D341Med (cell line): ENCODE data around the gene CALU.

Experiments
- DNase-seq: peaks from one replicate; pipeline ENCODE4 v3.0.0; 2012; ENCODE audit warnings: low spot score

CALU gene

DNA sequence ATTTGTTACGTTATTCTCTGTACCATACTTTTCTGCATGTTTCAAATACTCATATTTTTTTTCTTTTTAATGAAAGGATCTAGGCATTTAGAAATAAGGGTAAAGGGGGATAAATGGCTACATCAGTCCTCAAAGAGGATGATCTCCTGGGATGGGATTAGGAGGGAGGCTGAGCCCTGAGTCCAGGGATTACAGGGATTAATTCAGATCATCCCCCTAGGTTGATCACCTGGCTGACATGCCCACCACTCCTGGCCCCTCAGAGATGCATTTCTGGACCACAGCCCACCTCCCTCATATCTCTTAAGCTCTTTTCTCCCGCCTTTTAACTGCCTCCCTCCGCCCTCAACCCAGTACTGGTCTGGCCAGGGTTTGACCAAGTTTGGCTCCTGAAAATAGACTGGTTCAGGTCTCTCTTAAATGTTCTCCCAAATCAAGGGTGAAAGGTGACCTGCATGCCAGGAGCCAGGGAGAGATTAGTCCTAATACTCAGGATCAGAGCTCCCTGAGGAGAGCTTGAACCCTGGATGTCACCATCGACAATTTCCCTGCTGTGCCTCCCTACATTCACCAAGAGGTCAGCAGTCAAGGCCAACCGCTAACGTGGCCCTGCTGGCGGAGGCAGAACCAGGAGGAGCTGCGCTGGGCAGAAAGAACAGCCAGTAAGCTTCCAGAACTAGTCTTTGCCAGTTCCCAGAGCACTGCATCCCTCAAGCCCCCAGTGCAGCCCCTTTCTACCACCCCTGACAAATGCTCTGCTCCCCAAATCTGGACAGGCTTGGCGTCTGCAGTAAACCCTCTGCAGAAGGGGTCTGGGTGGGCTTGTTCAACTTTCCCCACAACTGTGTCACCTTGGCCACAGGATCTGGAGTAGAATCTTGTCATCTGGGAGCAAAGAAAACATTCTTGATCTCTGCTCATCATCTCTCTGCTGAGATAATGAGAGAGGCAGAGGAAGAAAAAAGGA, 49.6 kb downstream of the CALU start:
- DNase-seq, result peak; percentile 67

DNA sequence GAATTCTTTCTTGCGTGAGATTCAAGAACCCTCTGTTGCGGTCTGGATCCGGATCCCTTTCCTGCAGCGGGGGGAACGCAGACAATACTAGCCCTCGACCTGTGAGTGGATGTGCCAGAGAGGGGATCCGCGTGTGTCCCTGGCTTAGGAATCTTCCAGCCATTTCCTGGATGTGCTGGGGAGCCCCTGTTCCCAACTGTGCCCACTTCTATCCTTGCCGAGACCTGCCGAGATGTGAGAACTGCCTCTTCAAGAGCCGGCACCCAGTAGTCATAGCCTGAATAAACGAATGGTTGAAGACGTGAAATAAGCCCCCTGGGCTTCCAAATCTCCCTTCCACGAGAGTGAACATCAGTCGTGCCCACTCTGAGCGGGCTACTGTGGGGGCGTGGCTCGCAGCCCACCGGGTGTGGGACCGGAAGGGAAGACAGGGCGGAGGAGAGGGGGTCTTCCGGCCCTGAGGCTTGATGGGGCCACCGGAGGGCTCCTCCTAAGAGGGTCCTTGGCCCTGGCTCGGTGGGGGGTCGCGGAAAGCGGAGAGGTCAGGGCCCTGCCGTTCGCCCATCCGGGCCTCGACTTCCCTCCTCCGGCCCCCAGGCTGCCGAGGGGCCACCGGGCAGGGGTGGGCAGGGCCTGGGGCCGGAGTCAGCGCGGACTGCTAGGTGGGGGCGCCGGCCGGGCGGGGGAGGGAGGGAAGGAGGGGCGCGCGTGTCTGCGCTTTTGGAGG, 51.3 kb downstream of the CALU start:
- DNase-seq, result peak; percentile 30

DNA sequence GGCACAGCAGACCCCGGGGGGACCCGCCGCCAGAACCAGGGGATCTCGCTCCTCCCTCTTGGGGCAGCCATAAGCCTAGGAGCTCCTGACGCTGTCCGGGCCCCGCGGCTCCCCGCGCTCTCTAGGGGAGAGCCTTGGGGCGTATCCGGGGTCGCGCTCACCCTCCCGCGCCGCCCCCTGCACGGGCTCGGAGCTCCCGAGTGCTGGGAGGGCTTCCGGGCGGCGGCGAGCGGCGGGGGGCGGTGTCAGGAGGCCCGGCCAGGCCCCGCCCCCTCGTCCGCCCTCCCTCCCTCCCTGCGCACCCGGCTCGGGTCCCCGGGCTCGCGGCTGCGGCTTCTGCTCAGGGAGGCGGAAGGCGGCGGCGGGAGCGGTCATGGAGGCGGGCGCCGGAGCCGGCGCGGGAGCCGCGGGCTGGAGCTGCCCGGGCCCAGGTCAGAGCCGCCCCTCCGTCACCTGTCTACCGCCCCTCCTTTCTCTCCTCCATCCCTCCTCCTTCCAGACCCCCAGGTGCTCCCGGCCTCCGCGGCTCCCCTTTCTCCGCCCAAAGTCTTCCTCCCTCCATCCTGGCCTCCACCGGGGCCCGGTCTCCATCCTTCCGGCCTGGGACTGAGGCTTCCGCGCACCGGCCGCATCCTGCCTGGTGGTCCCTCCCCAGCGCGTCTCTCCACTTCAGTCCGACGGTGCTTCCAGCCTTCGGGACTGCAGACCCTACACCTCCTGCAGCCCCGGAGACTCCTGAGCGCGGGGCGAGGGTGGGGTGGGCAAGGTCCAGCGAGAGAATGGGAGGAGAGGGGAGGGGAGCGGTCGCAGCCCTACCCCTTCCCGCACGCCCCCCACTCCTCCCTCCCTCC, 52.2 kb downstream of the CALU start, which contains the start of gene CCDC136:
TSS of gene CCDC136 (plus strand) at position 848 of the 851 bp plus-strand sequence. CDS start 444 bp downstream, outside the sequence.
- DNase-seq, result peak; percentile 87

DNA sequence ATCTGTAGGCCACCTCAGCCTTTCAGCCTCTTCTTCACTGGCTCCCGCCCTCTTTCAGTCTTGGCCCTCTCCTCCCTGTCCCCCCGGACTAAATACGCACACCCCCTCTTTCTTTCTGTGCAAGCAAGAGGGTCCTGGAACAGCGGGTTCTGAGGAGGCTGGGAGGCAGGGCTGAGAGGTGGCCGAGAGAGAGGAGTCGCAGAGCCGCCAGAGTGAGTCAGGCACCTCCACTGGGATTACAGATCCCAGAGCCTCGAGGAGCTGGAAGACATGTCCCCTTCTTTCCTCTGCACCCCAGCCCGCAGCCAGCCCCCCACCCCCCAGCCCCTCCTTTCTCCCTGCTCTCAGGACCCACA, 52.8 kb downstream of the CALU start:
- no peak for DNase-seq

DNA sequence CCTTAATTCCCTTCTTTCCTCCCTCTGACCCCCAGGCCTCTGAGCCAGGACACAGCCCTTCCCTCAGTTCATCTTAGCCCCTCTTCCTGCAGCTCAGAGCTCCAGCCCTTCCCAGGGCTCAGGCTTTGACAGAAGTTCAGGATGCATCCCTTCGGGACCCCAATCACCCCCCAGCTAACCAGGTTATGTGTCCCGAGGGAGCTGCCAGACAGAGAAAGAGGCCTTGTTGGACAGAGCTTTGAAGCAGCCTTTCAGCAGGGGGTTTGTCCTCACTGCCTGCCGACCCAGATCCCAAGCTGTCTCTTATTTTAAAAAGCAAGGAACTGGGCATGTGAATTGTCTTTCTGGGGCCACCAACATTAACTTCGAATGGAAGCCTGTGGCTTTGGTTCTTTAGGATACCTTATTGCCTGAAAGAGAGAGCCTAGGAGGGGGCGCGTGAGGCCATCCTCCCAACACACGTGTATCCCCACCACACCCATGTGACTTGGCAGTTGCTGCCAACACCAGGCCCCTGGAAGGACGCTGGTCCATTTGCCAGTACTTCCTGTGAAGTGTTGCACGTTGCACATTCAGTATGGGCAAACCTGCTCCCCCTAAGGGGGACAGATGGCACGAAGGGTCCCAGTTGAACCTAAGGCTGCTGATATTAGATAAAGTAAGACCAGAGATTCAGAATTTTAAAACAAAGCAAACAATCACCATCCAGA, 53.5 kb downstream of the CALU start:
- DNase-seq, result no peak

DNA sequence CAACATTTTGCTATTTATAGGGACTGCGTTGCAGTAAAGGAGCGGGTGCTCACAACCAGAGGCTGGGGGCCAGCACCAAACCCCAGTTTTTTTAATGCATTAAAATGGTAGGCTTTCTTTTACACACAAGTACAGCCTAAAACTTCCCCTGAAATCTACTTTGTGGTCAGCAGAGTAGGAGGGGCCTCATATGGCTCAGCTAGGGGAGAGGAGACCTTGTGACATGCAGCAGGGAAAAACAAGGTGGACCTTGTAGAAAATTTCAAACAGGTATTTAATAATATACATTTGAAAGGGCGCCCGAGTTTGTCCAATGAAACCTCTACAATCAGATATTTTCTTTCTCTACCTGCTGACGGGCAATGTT, 54.0 kb downstream of the CALU start:
- no peak for DNase-seq

DNA sequence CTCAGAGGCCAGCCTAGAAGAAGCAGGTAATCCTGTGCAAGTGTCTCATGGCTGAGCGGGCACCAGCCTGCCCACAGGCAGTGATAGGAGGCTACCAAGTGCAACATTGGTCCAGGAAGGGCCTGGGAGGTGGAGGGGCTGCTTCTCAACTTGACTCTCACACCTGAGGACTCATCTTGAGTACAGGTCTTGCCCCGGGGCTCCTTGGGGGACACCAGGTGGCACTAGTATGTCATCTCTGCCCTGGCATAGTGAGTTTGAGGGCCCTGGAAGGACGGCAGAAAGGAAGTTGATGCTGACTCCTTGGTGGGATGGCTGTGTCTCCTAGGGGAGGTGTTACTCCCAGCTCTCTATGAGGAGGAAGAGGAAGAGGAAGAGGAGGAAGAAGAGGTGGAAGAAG, 54.9 kb downstream of the CALU start:
- DNase-seq, result no peak

DNA sequence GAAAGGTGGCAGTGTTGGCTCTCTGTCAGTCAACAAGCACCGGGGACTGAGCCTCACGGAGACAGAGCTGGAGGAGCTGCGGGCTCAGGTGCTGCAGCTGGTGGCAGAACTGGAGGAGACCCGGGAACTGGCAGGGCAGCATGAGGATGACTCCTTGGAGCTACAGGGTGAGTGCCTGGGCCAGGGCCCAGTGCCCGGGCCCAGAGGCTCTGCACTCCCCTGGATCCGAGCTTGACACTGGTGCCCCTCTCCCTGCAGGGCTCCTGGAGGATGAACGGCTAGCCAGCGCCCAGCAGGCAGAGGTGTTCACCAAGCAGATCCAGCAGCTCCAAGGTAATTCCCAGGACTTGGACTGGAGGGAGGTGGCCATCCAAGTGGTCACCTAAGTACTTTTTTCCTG, 55.3 kb downstream of the CALU start:
- DNase-seq, result no peak

DNA sequence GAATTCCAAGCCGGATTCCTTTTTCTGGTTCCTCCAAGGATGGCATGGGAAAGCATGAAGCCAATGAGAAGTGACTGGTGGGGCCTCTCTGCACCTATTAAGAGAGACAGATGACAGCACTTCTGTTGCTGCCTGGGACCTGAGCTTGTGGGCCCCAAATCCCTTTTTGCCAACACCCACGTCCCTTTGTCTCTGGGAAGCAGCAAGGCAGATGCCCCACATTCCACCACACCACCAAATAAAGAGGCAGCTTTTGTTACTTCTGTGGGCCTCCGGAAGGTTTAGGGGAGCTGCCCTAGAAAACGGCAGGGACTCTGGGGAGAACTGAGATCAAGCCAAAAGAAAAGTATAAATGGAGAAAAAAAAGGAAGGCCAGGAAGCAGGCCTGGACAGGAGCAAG, 56.0 kb downstream of the CALU start:
- DNase-seq, result no peak

DNA sequence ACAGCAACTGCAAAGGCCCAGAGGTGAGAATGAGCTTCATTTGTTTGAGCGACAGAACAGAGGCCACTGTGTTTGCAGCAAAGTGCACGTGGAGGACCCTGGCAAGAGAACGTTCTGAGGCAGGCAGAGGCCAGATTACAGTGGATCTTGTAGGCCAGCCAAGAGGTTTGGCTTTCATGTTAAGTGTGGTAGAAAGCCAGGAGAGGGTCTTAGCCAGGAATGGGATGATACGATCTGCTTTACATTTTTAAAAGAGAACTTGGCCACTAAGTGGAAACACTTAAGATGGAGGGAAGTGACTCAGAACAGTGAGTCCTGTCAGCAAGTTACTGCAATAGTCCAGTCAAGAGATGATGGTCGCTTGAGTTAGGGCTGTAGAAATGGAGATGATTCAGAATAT, 57.2 kb downstream of the CALU start:
- DNase-seq, result no peak

DNA sequence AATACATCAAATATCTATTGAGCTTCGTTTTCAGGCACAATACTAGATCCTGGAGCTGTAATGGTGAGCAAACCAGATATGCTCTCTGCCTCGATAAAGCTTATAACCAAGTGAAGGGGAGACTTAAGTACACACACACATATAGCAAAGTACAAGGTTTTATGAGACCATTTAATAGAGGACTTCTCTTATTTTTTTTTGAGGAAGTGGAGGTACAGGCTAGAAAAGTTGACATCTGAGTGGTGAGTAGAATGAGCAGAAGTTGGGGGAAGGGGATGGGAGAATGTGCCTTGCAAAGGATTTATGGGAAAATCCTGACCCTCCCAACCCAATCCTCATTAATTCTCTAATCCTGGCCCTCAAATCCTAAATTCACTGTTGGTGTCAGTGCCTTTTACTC, 60.3 kb downstream of the CALU start:
- no peak for DNase-seq

DNA sequence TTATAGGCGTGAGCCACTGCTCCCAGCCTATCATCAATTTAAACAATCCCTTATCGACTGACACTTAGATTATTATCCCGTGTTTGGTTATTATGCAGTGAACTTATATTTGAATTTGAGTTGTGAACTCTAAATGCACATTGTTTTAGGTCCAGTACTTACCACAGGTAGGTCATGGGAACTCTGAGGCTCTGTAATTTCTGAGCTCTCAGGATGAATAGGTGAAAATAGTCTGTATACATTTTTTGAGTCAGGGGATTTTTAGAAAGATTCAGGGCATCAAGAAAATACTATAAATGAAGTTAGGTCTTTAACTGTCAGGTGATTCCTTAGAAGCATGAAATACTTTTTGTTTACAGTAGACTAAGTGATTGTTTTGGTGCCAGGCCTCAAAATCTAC, 61.4 kb downstream of the CALU start:
- no peak for DNase-seq

DNA sequence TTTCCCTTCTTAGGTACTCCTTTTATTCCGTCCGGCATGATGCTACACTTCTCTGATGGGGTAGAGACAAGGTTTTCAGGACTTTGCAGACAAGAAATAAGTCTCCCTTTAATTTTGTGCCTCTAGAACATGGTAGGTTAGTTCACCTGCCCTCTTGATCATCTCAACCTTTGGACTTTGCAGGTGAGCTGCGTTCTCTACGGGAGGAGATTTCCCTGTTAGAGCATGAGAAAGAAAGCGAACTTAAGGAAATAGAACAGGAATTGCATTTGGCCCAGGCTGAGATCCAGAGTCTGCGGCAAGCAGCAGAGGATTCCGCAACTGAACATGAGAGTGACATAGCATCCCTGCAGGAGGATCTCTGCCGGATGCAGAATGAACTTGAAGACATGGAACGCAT, 61.8 kb downstream of the CALU start:
- no peak for DNase-seq

DNA sequence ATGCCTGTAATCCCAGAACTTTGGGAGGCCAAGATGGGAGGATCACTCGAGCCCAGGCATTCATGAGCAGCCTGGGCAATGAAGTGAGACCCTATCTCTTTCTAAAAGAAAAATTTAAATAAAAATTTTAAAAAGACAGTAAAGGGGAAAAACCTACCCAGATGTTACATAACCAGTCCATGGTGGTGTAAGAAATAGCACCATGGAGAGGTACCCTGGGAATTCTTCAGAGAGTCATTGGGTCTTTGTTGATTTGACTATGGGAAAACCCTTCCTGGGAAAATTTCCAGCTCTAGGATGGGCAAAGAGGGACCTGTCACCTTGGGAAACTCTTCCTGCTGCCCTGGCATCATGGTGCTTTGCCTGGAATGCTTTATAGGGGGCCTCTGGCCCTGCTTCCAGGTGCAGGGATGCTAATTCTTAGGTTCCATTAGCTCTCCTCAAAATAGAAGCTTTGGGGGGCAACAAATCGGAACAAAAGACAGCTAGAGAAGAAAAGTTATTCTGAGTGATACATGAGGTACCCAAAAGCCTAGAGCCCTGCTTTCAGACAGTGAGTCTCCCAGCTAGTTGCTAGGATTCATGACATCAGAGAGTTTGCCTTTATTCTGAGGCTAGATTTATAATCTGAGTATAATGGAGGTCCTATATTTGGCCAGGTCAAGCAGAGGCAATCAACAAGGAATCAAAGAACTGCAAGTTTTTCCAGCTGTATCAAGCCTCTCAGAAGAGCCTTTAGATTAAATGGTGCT, 62.7 kb downstream of the CALU start:
- DNase-seq, result no peak

DNA sequence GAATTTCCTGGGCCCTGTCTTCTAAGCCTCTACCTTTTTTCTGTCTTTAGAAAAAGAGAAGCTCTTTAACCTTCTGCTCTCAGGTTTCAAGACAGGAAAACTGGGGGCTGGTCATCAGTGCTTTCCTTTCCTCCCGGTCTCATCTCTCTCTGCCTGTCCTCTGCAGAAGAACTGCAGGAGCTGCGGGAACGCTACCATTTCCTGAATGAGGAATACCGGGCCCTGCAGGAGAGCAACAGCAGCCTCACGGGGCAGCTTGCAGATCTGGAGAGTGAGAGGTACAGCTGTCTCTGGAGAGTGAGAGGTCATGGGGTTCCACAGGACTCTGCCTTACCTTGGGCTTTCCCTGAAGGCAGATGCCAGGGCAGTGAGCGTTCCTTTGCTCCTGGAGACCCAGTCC, 65.3 kb downstream of the CALU start:
- DNase-seq, result no peak

DNA sequence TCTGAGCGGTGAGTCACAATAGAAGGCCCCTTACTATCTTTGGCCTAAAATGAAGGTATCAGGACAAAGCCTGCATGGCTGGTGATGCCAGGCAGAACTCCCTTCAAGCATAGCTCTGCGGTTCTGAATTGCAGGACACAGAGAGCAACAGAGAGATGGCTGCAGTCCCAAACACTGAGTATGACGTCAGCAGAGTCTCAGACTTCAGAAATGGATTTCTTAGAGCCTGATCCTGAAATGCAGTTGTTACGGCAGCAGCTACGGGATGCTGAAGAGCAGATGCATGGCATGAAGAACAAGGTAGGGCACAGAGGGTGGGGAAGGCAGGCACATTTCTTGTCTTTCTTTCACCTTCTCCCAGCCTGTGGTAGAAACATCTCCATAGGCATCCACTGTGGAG, 66.1 kb downstream of the CALU start:
- no peak for DNase-seq

DNA sequence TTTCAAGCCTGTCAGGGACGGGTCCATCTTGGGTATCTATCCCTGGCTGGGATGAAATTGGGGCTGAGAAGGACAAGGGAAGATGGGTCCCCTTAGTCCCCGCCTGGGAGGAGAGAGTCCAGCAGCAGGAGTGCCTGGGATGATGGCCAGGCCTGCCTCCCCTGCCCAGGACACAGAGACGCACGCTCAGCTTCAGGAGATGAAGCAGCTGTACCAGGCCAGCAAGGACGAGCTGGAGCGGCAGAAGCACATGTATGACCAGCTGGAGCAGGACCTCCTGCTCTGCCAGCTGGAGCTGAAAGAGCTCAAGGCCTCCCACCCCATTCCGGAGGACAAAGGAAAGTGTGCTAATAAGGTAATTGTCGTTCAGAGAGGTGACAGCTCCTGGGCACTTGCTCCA, 68.0 kb downstream of the CALU start:
- DNase-seq, result no peak

DNA sequence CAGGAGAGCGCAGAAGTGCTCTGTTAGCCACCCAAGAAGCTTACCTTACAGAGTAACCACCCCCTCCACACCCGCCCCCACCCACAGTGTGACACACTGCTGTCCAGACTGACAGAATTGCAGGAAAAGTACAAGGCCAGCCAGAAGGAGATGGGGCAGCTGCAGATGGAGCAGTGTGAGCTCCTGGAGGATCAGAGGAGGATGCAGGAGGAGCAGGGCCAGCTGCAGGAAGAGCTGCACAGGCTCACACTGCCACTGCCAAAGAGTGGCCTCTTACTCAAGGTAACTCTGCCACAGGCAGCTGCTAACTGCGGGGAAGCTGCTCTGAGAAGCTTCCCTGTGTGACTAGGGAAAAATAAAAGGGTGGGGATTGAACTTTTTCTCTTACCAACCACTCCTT, 70.2 kb downstream of the CALU start:
- no peak for DNase-seq

DNA sequence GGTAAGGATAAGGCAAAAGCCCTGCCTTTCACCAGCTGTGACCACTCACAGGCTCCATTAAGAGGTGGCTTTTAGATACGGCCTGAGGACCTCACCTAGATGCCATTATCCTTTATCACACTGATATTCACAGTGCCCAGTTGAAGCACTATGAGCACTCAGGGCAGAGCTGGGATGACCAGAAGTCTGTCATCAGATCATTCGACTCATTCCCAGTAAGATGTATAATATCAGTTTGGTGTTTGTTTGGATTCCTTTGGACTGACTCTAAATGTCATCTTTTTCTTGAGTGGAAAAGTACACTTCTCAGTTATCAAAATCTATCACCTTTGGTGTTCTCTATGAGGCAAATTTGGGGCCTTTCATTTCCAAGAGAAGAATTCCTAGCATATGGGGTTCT, 71.3 kb downstream of the CALU start:
- DNase-seq, result no peak

DNA sequence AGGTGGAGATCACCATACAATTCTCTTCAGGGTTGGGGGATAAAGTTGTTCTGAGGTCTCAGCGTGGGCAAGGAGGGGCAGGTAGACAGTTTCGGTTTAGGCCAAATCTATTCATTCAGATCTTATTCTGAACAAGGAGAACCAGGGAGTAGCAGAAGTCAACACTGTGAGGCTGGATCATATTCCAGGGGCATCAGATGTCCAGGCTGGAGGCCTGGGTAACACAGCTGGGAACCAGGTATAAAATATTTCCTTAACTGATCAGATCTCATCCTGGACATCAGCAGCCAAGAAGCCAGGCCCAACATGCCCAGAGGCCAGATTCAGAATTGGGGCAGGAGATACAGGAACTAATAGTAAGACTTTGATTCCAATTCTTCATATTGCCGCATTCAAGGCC, 71.8 kb downstream of the CALU start:
- no peak for DNase-seq
